Aorta (tissue), 5 donors: Measurements from ENCODE around the gene ZNF416. TPM values are rescaled to one million over a fixed set of nuclear protein-coding genes. Genes with fewer than 3 reads are reported as not detected.

Experiments
- ATAC-seq: fragments of 200-7000 bp; cut with Tn5 transposase; one replicate; pipeline ENCODE4 v1.9.1; 2022; ENCODE audit warnings: moderate library complexity; ENCODE audit not compliant: low FRiP score
- DNase-seq, 2 donors: peaks; one replicate each; pipeline ENCODE4 v3.0.0-alpha.2; 2020
- H3K27ac ChIP-seq, 2 donors: one replicate each; pipeline ENCODE4 v1.5.1; 2013; ENCODE audit warnings: low read length in 2 of 2, mild to moderate bottlenecking in 2 of 2, moderate library complexity in 2 of 2, control low read depth in 1 of 2, inconsistent platforms in 1 of 2, low read depth in 1 of 2
- H3K27me3 ChIP-seq, 2 donors: one replicate each; pipeline ENCODE4 v1.6.1; 2013; ENCODE audit warnings: control low read depth in 1 of 2, low read length in 1 of 2, mild to moderate bottlenecking in 1 of 2, moderate library complexity in 1 of 2; ENCODE audit not compliant: insufficient read depth in 2 of 2, control insufficient read depth in 1 of 2
- H3K36me3 ChIP-seq, 2 donors: one replicate each; pipeline ENCODE4 v1.6.1; 2013; ENCODE audit warnings: control low read depth in 1 of 2, low read length in 1 of 2, mild to moderate bottlenecking in 1 of 2; ENCODE audit not compliant: insufficient read depth in 2 of 2, control insufficient read depth in 1 of 2
- H3K4me1 ChIP-seq, 2 donors: one replicate each; pipeline ENCODE4 v1.6.1; 2013; ENCODE audit warnings: low read length in 2 of 2, control low read depth in 1 of 2, mild to moderate bottlenecking in 1 of 2, moderate library complexity in 1 of 2; ENCODE audit not compliant: insufficient read depth in 2 of 2, control insufficient read depth in 1 of 2
- H3K4me3 ChIP-seq, 2 donors: one replicate each; pipeline ENCODE4 v1.5.1; 2013; ENCODE audit warnings: low read length in 2 of 2, control low read depth in 1 of 2, mild to moderate bottlenecking in 1 of 2
- H3K9me3 ChIP-seq: one replicate; pipeline ENCODE4 v1.6.1; 2013; ENCODE audit warnings: mild to moderate bottlenecking, low read length; ENCODE audit not compliant: control insufficient read depth
- WGBS, 2 donors: extraction: QIAGEN DNeasy Blood & Tissue Kit; methylation state at CpG; one replicate each; pipeline ENCODE4 v1.1.7; 2013; 5-methylcytosine and 5-hydroxymethylcytosine counted together
- intact Hi-C, 2 donors: fragments of 100-400 bp; cut with DNase I; formaldehyde crosslinking; loops; one replicate each; pipeline versions ENCODE4 v1.14.2 to v1.15.0; 2022
- long read RNA-seq, 2 donors: library from polyadenylated mRNA; unstranded; transcript quantifications; one replicate each; pipeline ENCODE4 v2.0.0, GENCODE V29; 2020 to 2021
- polyA plus RNA-seq, 2 donors: library from polyadenylated mRNA; stranded (reverse); fragments of 200-250 nt; gene quantifications; one replicate each; pipeline ENCODE4 v1.2.3, GENCODE V29; 2013
- total RNA-seq, 2 donors: library from RNA; stranded (reverse); fragmentation: NEBNext Ultra II Directional; extraction: Animal tissue kit (Norgen Biotek cat#: 25700); gene quantifications; one replicate each; pipeline ENCODE4 v1.2.1, GENCODE V29; 2021
- donor health status: healthy with polysubstance abuse.
- donor health status: Bipolar disorder and iron deficiency.
- donor health status: DM: no; HTN: no; CAD: no.
- donor health status: DM: no; HTN: no; CAD: no.
- donor health status: DM: yes; HTN: yes; CAD: no.

The ZNF416 gene
- total RNA-seq (1 to 10 TPM; 4.0 to 6.1 TPM), polyA plus RNA-seq (1 to 10 TPM; 1.5 to 2.5 TPM)
- long read RNA-seq, donor 1, transcript ZNF416-201 (4 exons, 2,561 nt), result major isoform, 16 of 19 reads
- long read RNA-seq, donor 1, partial matches to known transcripts, result 0 of 19 reads
- long read RNA-seq, donor 1, other reads (novel, unspliced or antisense), result 3 of 19 reads
- long read RNA-seq, donor 2, partial matches to known transcripts, result 1 of 4 reads
- long read RNA-seq, donor 2, other reads (novel, unspliced or antisense), result 2 of 4 reads

GRCh38 chr19:57578487-57579205 lies at the start of gene ZNF416:
ZNF416 (minus strand) TSS chr19:57578911; CDS start chr19:57578704, 207 bp downstream.
- no peaks in the 10 kb centered on the region for H3K4me1 ChIP-seq
- H3K27ac ChIP-seq, result no peak within 1 kb of the TSS
- peak within 1 kb of the TSS; percentile 83 to 92 for H3K4me3 ChIP-seq
- no peaks in the 10 kb centered on the region for H3K27me3 ChIP-seq
- ATAC-seq (peak; percentile 98), DNase-seq (peak; percentile 97 to 98)
- H3K36me3 ChIP-seq, result peaks cover 10 to 15% of the 10 kb centered on the region in 2 donors
- intact Hi-C loops, result no loop called here
- WGBS, 2 donors, result 1% methylated on average over 62 of the region's 62 CpGs
- peaks cover 20% of the 10 kb centered on the region for H3K9me3 ChIP-seq

GRCh38 chr19:57623091-57623490 lies 44.4 kb upstream of the ZNF416 start:
- Histone ChIP-seq H3K27ac (no peak overlapping the region), H3K36me3 (peaks cover 35 to 43% of the 10 kb centered on the region in 2 donors), H3K9me3 (peaks cover 53% of the 10 kb centered on the region), H3K4me3 (no peak overlapping the region), H3K4me1 (no peaks in the 10 kb centered on the region), H3K27me3 (no peaks in the 10 kb centered on the region)
- no peak for ATAC-seq
- intact Hi-C loops, result no loop called here
- DNase-seq, result no peak

- peaks cover 41 to 56% of the 10 kb centered on the region in 2 donors for H3K36me3 ChIP-seq
- intact Hi-C loops, result no loop called here
- DNase-seq (no peak), ATAC-seq (no peak)
- 98 to 99% methylated on average over 10 of the region's 10 CpGs for WGBS, 2 donors
- no peak overlapping the region for H3K27ac ChIP-seq
- no peaks in the 10 kb centered on the region for H3K4me1 ChIP-seq
- no peak overlapping the region for H3K4me3 ChIP-seq
- no peaks in the 10 kb centered on the region for H3K27me3 ChIP-seq
- H3K9me3 ChIP-seq, result peaks cover 72% of the 10 kb centered on the region
Measured at GRCh38 chr19:57620673-57621348, 42.1 kb upstream of the ZNF416 start.

- intact Hi-C loops, result no loop called here
- peaks cover 45% of the 10 kb centered on the region for H3K9me3 ChIP-seq
- no peak overlapping the region for H3K27ac ChIP-seq
- no peaks in the 10 kb centered on the region for H3K4me1 ChIP-seq
- H3K4me3 ChIP-seq, result no peak overlapping the region
- peaks cover 22 to 41% of the 10 kb centered on the region in 2 donors for H3K36me3 ChIP-seq
- no peaks in the 10 kb centered on the region for H3K27me3 ChIP-seq
- ATAC-seq (no peak), DNase-seq (no peak)
- 97 to 99% methylated on average over 3 of the region's 3 CpGs for WGBS, 2 donors
Measured at GRCh38 chr19:57615346-57615745, 36.6 kb upstream of the ZNF416 start.

- no peak within 1 kb of the TSS for H3K27ac ChIP-seq
- DNase-seq, result peak; percentile 95 to 97
- peak within 1 kb of the TSS; percentile 46 to 65 for H3K4me3 ChIP-seq
- H3K4me1 ChIP-seq, result no peaks in the 10 kb centered on the region
- 1 to 2% methylated on average over 64 of the region's 64 CpGs for WGBS, 2 donors
- intact Hi-C loops, result loop anchor here in 1 of 2 donors (5.0 kb wide), 1 partner anchor 68 kb away; the partner anchor contains the start of gene ZNF551
- H3K36me3 ChIP-seq, result peaks cover 11 to 29% of the 10 kb centered on the region in 2 donors
- H3K9me3 ChIP-seq, result peaks cover 34% of the 10 kb centered on the region
- peak; percentile 97 for ATAC-seq
- no peaks in the 10 kb centered on the region for H3K27me3 ChIP-seq
Measured at GRCh38 chr19:57613941-57614743, 35.4 kb upstream of the ZNF416 start, which contains the start of gene ZNF134. ZNF134 (plus strand) TSS chr19:57614242; CDS start chr19:57619469, 5,227 bp downstream.

- H3K27me3 ChIP-seq, result no peaks in the 10 kb centered on the region
- H3K36me3 ChIP-seq, result peaks cover under 1 to 13% of the 10 kb centered on the region in 2 donors
- 77 to 83% methylated on average over 4 of the region's 4 CpGs for WGBS, 2 donors
- ATAC-seq (no peak), DNase-seq (no peak)
- no peak overlapping the region for H3K27ac ChIP-seq
- peaks cover 22% of the 10 kb centered on the region for H3K9me3 ChIP-seq
- intact Hi-C loops, result loop anchor here in 1 of 2 donors (5.0 kb wide), 1 partner anchor 71 kb away; the partner anchor contains the start of gene ZNF551
- no peaks in the 10 kb centered on the region for H3K4me1 ChIP-seq
- H3K4me3 ChIP-seq, result no peak overlapping the region
Measured at GRCh38 chr19:57611113-57611512, 32.4 kb upstream of the ZNF416 start.

GRCh38 chr19:57606931-57607330 lies 28.2 kb upstream of the ZNF416 start:
- WGBS, 2 donors, result 97 to 99% methylated on average over 5 of the region's 5 CpGs
- DNase-seq, result no peak
- peaks cover 16 to 21% of the 10 kb centered on the region in 2 donors for H3K36me3 ChIP-seq

GRCh38 chr19:57599761-57600383 lies 21.2 kb upstream of the ZNF416 start, which contains the start of gene ZNF530:
ZNF530 (plus strand) TSS chr19:57599885; CDS start chr19:57604346, 4,461 bp downstream.
- Histone ChIP-seq H3K27ac (no peak within 1 kb of the TSS), H3K36me3 (peaks cover 3 to 8% of the 10 kb centered on the region in 2 donors), H3K4me3 (peak within 1 kb of the TSS; percentile 36 to 47), H3K27me3 (no peaks in the 10 kb centered on the region), H3K4me1 (no peaks in the 10 kb centered on the region), H3K9me3 (peaks cover 11% of the 10 kb centered on the region)
- 0 to 1% methylated on average over 53 of the region's 53 CpGs for WGBS, 2 donors
- intact Hi-C loops, result no loop called here
- DNase-seq (peak; percentile 96 to 98), ATAC-seq (peak; percentile 96)

More at GRCh38 chr19:57606931-57607330, 28.2 kb upstream of the ZNF416 start:
- no peak overlapping the region for H3K4me3 ChIP-seq
- no peaks in the 10 kb centered on the region for H3K27me3 ChIP-seq
- ATAC-seq, result no peak
- H3K4me1 ChIP-seq, result no peaks in the 10 kb centered on the region
- no peak overlapping the region for H3K27ac ChIP-seq
- intact Hi-C loops, result no loop called here
- H3K9me3 ChIP-seq, result peaks cover 36% of the 10 kb centered on the region
